Neuronal stem cell (in vitro differentiated cells): ENCODE results near the gene DGLUCY.

Source experiments
- DNase-seq: peaks from one replicate; pipeline ENCODE4 v3.0.0-alpha.2; 2013; ENCODE audit warnings: low spot score
- H2AFZ ChIP-seq: one replicate; pipeline ENCODE4 v1.6.1; 2013; ENCODE audit warnings: mild to moderate bottlenecking, low read length, inconsistent platforms
- H2AK5ac ChIP-seq: 2 replicates; pipeline ENCODE4 v1.6.1; 2013; ENCODE audit warnings: low read depth, mild to moderate bottlenecking, inconsistent platforms, low read length, moderate library complexity, mixed read lengths
- H2BK120ac ChIP-seq: 2 replicates; pipeline ENCODE4 v1.6.1; 2013; ENCODE audit warnings: low read depth, mild to moderate bottlenecking, inconsistent platforms, low read length, moderate library complexity, mixed read lengths
- H2BK12ac ChIP-seq: one replicate; pipeline ENCODE4 v1.6.1; 2013; ENCODE audit warnings: low read length, inconsistent platforms
- H2BK15ac ChIP-seq: 2 replicates; pipeline ENCODE4 v1.6.1; 2013; ENCODE audit warnings: mild to moderate bottlenecking, low read length, inconsistent platforms, mixed read lengths
- H2BK5ac ChIP-seq: one replicate; pipeline ENCODE4 v1.6.1; 2013; ENCODE audit warnings: inconsistent platforms, mild to moderate bottlenecking, low read length, moderate library complexity
- H3K14ac ChIP-seq: one replicate; pipeline ENCODE4 v1.6.1; 2013; ENCODE audit warnings: low read length, inconsistent platforms
- H3K18ac ChIP-seq: 2 replicates; pipeline ENCODE4 v1.6.1; 2013; ENCODE audit warnings: low read length, inconsistent platforms
- H3K23ac ChIP-seq: 2 replicates; pipeline ENCODE4 v1.6.1; 2013; ENCODE audit warnings: low read depth, mild to moderate bottlenecking, mixed read lengths, low read length, inconsistent platforms; ENCODE audit not compliant: poor library complexity
- H3K27ac ChIP-seq: replicated peaks from 3 replicates; pipeline ENCODE4 v1.5.1; 2013; ENCODE audit warnings: low read length, inconsistent platforms
- H3K27me3 ChIP-seq, 3 experiments: 2 replicates each; pipeline ENCODE4 v1.6.1; 2013; ENCODE audit warnings: low read length in 3 of 3, mild to moderate bottlenecking in 2 of 3, inconsistent platforms in 1 of 3, low read depth in 1 of 3, mixed read lengths in 1 of 3, moderate library complexity in 1 of 3; ENCODE audit not compliant: control insufficient read depth in 3 of 3, insufficient read depth in 3 of 3
- H3K36me3 ChIP-seq, 2 donors: replicated peaks in 1 of 2; 2 replicates each; pipeline ENCODE4 v1.6.1; 2013; ENCODE audit warnings: low read length in 2 of 2; ENCODE audit not compliant: control insufficient read depth in 2 of 2, insufficient read depth in 2 of 2
- H3K4ac ChIP-seq: 2 replicates; pipeline ENCODE4 v1.6.1; 2013; ENCODE audit warnings: inconsistent platforms, mild to moderate bottlenecking, low read length, moderate library complexity
- H3K4me1 ChIP-seq, 2 donors: 1 replicate in 1 of 2; 2 replicates in 1 of 2; pipeline ENCODE4 v1.6.1; 2013; ENCODE audit warnings: low read length in 2 of 2, low read depth in 1 of 2; ENCODE audit not compliant: control insufficient read depth in 2 of 2, insufficient read depth in 1 of 2
- H3K4me2 ChIP-seq: one replicate; pipeline ENCODE4 v1.6.1; 2013; ENCODE audit warnings: mild to moderate bottlenecking, low read length, inconsistent platforms; ENCODE audit not compliant: insufficient read depth, poor library complexity, severe bottlenecking
- H3K4me3 ChIP-seq, 2 donors: 2 replicates each; pipeline ENCODE4 v1.5.1; 2013; ENCODE audit warnings: low read length in 2 of 2, mild to moderate bottlenecking in 2 of 2, inconsistent platforms in 1 of 2, moderate library complexity in 1 of 2
- H3K79me1 ChIP-seq: one replicate; pipeline ENCODE4 v1.6.1; 2013; ENCODE audit warnings: low read depth, mild to moderate bottlenecking, inconsistent platforms, low read length, moderate library complexity
- H3K9ac ChIP-seq: one replicate; pipeline ENCODE4 v1.6.1; 2013; ENCODE audit warnings: mild to moderate bottlenecking, low read depth, low read length, inconsistent platforms; ENCODE audit not compliant: poor library complexity
- H3K9me3 ChIP-seq, 2 donors: replicated peaks in 1 of 2; 2 replicates each; pipeline versions ENCODE3 to v1.6.1; 2013; ENCODE audit warnings: low read length in 2 of 2, mild to moderate bottlenecking in 2 of 2, inconsistent platforms in 1 of 2, low read depth in 1 of 2, mixed read lengths in 1 of 2, moderate library complexity in 1 of 2; ENCODE audit not compliant: control insufficient read depth in 2 of 2, insufficient read depth in 1 of 2
- H4K8ac ChIP-seq: one replicate; pipeline ENCODE4 v1.6.1; 2013; ENCODE audit warnings: low read depth, mild to moderate bottlenecking, inconsistent platforms, low read length, moderate library complexity
- H4K91ac ChIP-seq: one replicate; pipeline ENCODE4 v1.6.1; 2013; ENCODE audit warnings: low read length, low read depth, mild to moderate bottlenecking, inconsistent platforms; ENCODE audit not compliant: poor library complexity
- WGBS, 2 donors: extraction: QIAGEN DNeasy Blood & Tissue Kit; methylation state at CpG; one replicate each; pipeline ENCODE4 v1.1.7; 2013; ENCODE audit warnings: missing lambda C conversion rate in 2 of 2, mixed read lengths in 1 of 2; ENCODE audit not compliant: insufficient read length in 2 of 2, insufficient replicate concordance in 1 of 2; ENCODE audit errors: extremely low coverage in 2 of 2; 5-methylcytosine and 5-hydroxymethylcytosine counted together

DGLUCY gene

DNA sequence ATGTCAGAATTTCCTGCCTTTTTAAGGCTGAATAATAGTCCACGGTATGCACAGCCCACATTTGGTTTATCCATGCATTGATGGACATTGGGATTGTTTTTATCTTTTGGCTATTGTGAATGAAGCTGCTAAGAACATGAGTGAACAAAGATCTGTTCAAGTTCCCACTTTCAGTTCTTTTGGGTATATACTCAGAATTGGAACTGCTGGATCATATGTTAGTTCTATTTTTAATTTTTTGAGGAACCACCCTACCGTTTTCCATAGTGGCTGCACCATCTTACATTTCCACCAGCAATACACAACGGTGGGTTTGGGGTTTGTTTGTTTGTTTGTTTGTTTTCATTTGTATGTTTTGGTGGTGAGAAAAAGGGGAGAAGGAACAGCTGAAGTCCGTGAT, 124.2 kb downstream of the DGLUCY start:
- Histone ChIP-seq H2BK120ac (no peak overlapping the region), H2BK12ac (no peak overlapping the region), H3K4me1 (no peaks in the 10 kb centered on the region), H3K36me3 (no peaks in the 10 kb centered on the region), H3K27ac (no peak overlapping the region), H3K23ac (no peak overlapping the region), H3K79me1 (no peaks in the 10 kb centered on the region), H3K14ac (no peak overlapping the region), H2AFZ (no peak overlapping the region), H3K18ac (no peak overlapping the region), H3K4ac (no peak overlapping the region), H3K9ac (no peak overlapping the region), H3K9me3 (peaks cover 0 to 6% of the 10 kb centered on the region in 2 donors), H2BK5ac (no peak overlapping the region), H3K4me3 (no peak overlapping the region), H3K4me2 (no peak overlapping the region), H4K8ac (no peak overlapping the region), H3K27me3 (peaks cover 0 to 4% (median 0%) of the 10 kb centered on the region in 3 experiments), H2AK5ac (no peak overlapping the region), H2BK15ac (no peak overlapping the region), H4K91ac (no peak overlapping the region)
- no CpG with 5 or more reads among the region's 4 CpGs for WGBS, 2 donors
- DNase-seq: no peak

DNA sequence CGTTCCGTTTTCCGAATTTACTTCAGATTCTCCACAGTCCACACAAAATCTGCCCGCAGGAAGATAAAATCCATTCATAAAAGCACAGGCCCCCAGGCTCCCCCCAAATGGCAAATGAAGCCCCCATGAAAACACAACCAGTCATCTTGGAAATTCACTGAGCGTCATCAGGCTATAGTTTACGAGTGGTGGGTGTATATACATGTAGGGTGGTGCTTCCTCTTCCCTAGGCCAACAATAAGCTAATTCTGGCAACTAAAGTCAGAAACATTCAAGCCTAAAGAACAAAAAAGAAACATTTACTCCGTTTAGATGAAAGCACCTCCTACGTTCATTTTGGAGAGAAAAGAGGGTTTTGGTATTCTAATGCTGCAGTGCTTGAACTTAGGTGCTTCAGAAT, 124.8 kb downstream of the DGLUCY start:
- no peak overlapping the region for H4K91ac ChIP-seq
- H2BK15ac ChIP-seq: no peak overlapping the region
- H3K23ac ChIP-seq: no peak overlapping the region
- no peaks in the 10 kb centered on the region for H3K36me3 ChIP-seq
- H3K4me2 ChIP-seq: no peak overlapping the region
- no CpG with 5 or more reads among the region's 8 CpGs for WGBS, 2 donors
- no peak overlapping the region for H3K18ac ChIP-seq
- DNase-seq: no peak
- H3K9me3 ChIP-seq: peaks cover 0 to 6% of the 10 kb centered on the region in 2 donors
- H3K4ac ChIP-seq: no peak overlapping the region
- peak overlapping the region in 1 of 2 donors; percentile 40 for H3K4me3 ChIP-seq
- H2AFZ ChIP-seq: no peak overlapping the region
- H3K14ac ChIP-seq: no peak overlapping the region
- no peak overlapping the region for H2BK5ac ChIP-seq
- H2AK5ac ChIP-seq: no peak overlapping the region
- H2BK12ac ChIP-seq: no peak overlapping the region
- peaks cover 0 to under 1% of the 10 kb centered on the region in 2 donors for H3K4me1 ChIP-seq
- H3K27ac ChIP-seq: no peak overlapping the region
- peaks cover 0 to 10% (median 0%) of the 10 kb centered on the region in 3 experiments for H3K27me3 ChIP-seq
- H3K79me1 ChIP-seq: no peaks in the 10 kb centered on the region
- H3K9ac ChIP-seq: no peak overlapping the region
- no peak overlapping the region for H4K8ac ChIP-seq
- no peak overlapping the region for H2BK120ac ChIP-seq

DNA sequence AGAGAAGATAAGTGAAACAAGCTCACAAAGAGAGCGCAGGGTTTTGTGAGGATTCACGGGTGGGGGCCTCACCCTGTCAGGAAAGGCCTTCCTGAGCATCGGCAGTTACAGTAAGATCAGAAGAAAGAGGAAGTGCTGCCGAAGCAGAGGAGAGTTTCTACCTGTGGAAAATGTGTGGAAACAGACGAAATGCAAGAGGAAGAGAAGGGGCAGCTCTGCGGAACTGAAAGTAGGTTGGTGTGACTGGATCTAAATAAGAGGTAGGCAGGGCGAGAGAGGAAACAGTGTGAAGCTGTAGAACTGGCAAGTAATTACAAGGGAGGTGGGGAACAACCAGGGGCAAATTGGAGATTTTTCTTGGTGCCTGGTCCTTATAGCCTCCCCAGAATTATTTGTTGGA, 128.0 kb downstream of the DGLUCY start:
- WGBS, 2 donors: no CpG with 5 or more reads among the region's 7 CpGs
- H4K91ac ChIP-seq: no peak overlapping the region

DNA sequence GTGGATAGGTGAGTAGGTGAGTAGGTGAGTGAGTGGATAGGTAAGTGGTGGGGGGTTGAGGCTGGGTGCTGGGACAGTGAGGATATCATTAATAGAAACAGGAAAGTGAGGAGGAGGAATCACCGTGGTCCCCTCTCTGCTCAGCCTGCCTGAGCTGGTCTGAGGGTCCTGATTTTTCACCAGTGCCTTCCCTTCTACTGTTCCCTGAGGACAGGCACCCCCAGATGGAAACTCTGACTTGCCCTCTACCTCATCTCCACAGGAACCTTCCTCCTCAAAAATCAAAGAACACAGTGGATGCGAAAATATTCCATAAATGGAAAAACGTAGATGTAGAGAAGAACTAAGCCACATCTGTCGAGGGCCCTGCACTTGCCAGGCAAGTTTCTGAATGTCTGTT, 128.8 kb downstream of the DGLUCY start:
- Histone ChIP-seq H4K8ac (no peak overlapping the region), H2AK5ac (no peak overlapping the region), H3K4me2 (no peak overlapping the region), H2BK12ac (no peak overlapping the region), H3K14ac (no peak overlapping the region), H3K79me1 (no peaks in the 10 kb centered on the region), H4K91ac (no peak overlapping the region), H2AFZ (no peak overlapping the region), H3K9ac (no peak overlapping the region), H2BK15ac (no peak overlapping the region), H3K27me3 (peaks cover 0 to 23% (median 0%) of the 10 kb centered on the region in 3 experiments), H3K4ac (no peak overlapping the region), H3K4me1 (peaks cover 5 to 10% of the 10 kb centered on the region in 2 donors), H3K9me3 (peaks cover 0 to 2% of the 10 kb centered on the region in 2 donors), H3K27ac (no peak overlapping the region), H3K36me3 (no peaks in the 10 kb centered on the region), H2BK5ac (no peak overlapping the region), H3K23ac (no peak overlapping the region), H2BK120ac (no peak overlapping the region), H3K18ac (no peak overlapping the region), H3K4me3 (no peak overlapping the region)
- no peak for DNase-seq
- WGBS, 2 donors: no CpG with 5 or more reads among the region's 4 CpGs

More for the DNA sequence above, 128.0 kb downstream of the DGLUCY start:
- H3K9ac ChIP-seq: no peak overlapping the region
- no peak overlapping the region for H3K4me3 ChIP-seq
- H2AK5ac ChIP-seq: no peak overlapping the region
- H3K18ac ChIP-seq: no peak overlapping the region
- H3K14ac ChIP-seq: no peak overlapping the region
- H3K23ac ChIP-seq: no peak overlapping the region
- H3K79me1 ChIP-seq: no peaks in the 10 kb centered on the region
- peaks cover 5 to 10% of the 10 kb centered on the region in 2 donors for H3K4me1 ChIP-seq
- no peak overlapping the region for H2BK15ac ChIP-seq
- no peak for DNase-seq
- no peaks in the 10 kb centered on the region for H3K36me3 ChIP-seq
- H3K4ac ChIP-seq: no peak overlapping the region
- no peak overlapping the region for H2BK12ac ChIP-seq
- H2BK5ac ChIP-seq: no peak overlapping the region
- H3K9me3 ChIP-seq: peaks cover 0 to 2% of the 10 kb centered on the region in 2 donors
- no peak overlapping the region for H3K4me2 ChIP-seq
- no peak overlapping the region for H2AFZ ChIP-seq
- peaks cover 0 to 23% (median 0%) of the 10 kb centered on the region in 3 experiments for H3K27me3 ChIP-seq
- no peak overlapping the region for H3K27ac ChIP-seq
- H4K8ac ChIP-seq: no peak overlapping the region
- no peak overlapping the region for H2BK120ac ChIP-seq
